HK-2 (cell line): ENCODE measurements around the gene DGCR8.
A peak's percentile ranks its signal among the peaks of the same experiment; 100 is the strongest.
"Not testable (repeated sequence)": the region's sequence is repeated elsewhere in the genome, so short reads cannot be mapped to it uniquely, and the experiment has no call there.

ENCODE experiments used
- DNase-seq: peaks from one replicate; pipeline ENCODE4 v3.0.0-alpha.2; 2018; ENCODE audit not compliant: unreplicated experiment

Gene DGCR8

DNA sequence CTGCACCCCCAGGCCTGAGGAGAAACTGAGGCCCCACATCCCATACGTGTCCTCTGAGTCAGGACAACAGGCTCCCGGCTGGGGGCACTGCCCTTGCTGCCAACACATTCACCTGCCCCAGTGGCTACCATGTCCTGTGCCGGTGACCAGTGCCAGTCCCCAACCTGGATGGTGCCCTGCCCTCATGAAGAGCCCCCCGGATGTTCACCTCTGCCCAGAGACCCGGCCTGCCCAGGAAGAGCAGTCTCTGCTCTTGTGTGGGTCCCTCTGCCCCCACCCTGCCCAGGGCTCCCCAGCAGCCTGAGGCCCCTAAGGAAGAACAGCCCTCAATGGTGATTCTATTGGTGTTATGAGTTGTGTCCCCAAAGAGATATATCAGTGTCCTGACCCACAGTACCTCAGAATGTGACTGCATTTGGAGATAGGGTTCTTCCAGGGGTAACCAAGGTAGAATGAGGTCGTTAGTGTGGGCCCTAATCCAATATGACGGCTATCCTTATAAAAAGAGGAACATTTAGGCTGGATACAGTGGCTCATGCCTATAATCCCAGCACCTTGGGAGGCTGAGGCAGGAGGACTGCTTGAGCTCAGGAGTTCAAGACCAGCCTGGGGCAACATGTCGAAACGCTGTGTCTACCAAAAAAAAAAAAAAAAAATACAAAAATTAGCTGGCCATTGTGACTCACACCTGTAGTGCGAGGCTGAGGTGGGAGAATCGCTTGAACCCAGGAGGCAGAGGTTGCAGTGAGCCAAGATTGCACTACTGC, 13.2 kb upstream of the DGCR8 start:
- DNase-seq: no peak

DNA sequence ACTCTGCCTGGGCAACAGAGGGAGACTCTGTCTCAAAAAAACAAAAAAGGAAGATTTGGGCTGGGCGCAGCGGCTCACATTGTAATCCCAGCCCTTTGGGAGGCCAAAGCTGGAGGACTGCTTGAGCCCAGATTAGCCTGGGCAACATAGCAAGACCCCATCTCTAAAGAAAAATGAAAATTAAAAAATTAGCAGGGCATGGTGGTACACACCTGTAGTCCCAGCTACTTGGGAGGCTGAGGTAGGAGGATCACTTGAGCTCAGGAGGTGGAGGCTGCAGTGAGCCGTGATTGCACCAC, 12.7 kb upstream of the DGCR8 start:
- not testable (repeated sequence) for DNase-seq

- DNase-seq: no peak
Measured at GRCh38 chr22:20068640-20069039, 11.4 kb upstream of the DGCR8 start.

GRCh38 chr22:20069331-20070042, 10.6 kb upstream of the DGCR8 start:
- DNase-seq: no peak

DNA sequence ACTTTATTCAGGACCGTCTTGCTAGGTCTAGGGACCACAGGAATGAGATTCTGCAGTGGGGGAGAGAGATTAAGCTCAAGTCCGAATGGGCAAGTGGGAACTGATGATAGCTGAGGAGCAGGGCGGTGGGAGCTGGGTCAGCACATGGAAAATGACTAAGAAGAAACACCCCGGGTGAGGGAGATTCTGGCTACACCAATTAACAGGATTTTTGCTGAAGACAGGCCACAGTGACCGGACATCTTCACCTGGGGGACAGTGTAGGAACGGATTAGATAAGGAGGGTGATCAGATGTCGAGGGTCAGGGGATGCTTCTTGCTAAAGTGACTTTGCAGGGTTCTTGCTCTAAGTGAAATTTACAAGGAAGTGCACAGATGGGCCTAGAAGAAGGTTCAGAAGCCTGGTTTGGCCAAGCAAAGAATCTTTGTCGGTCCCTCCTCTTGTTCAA, 8.5 kb upstream of the DGCR8 start:
- no peak for DNase-seq

- no peak for DNase-seq
Measured at GRCh38 chr22:20076627-20077172, 3.3 kb upstream of the DGCR8 start.

GRCh38 chr22:20080445-20080775, 369 bp downstream of the DGCR8 start:
- peak; percentile 52 for DNase-seq

- peak; percentile 56 for DNase-seq
Measured at GRCh38 chr22:20080776-20081654, 974 bp downstream of the DGCR8 start.

- no peak for DNase-seq
Measured at GRCh38 chr22:20083157-20083890, 3.3 kb downstream of the DGCR8 start.

- DNase-seq: no peak
Measured at GRCh38 chr22:20083891-20084546, 4.0 kb downstream of the DGCR8 start.

- DNase-seq: no peak
Measured at GRCh38 chr22:20084547-20085413, 4.7 kb downstream of the DGCR8 start.

- no peak for DNase-seq
Measured at GRCh38 chr22:20085651-20086050, 5.6 kb downstream of the DGCR8 start.

GRCh38 chr22:20086101-20086599, 6.1 kb downstream of the DGCR8 start:
- no peak for DNase-seq

GRCh38 chr22:20086763-20087162, 6.7 kb downstream of the DGCR8 start:
- no peak for DNase-seq

DNA sequence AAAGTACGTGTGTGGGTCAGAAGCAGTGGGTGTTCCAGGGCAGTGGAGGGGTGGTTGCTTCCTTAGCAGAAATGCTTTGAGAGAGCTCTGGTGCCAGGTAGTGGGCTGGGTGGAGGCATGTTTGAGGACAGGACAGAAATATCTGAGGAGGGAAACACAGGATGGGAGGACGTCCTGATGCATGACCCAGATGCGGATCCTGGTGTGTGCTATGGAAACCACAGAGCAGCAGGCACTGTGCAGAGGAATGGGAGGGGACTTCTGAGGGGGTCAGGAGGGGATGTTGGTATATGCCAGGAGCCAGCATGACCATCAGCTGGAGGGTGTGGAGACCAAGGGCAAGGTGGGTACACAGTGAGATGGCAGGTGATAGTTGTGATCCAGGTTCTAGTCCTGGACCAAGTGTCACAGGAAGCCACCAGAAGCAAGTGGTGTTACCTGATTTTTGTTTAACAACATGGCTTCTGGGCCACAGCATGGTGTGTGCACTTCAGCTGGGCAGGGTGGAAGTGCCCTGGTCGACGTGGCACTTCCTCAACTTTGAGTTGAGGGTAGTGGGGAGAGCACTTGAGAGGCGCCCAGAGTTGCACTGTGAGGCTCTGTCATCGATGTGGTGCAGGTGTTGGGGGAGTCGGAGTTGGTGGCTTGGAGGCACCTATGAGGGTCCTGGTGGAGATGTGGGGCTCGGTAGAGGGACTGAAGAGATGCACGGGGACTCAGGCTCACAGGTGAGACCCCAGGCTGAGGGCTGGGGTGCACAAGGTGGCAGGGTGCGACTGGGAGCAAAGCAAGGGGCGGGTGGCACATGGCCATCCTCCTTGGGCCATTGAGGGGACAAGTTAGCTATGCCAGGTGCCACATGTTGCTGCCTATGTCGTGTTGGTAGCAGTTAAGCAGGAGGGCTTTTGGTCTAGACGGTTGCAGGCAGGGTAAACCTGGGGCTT, 7.5 kb downstream of the DGCR8 start:
- DNase-seq: no peak

GRCh38 chr22:20088263-20088648, 8.2 kb downstream of the DGCR8 start:
- DNase-seq: no peak

GRCh38 chr22:20089226-20089976, 9.4 kb downstream of the DGCR8 start:
- no peak for DNase-seq
